Subcutaneous abdominal adipose tissue (tissue), 5 donors: ENCODE results near the gene CACNA1G.

Experiments
- H3K27ac ChIP-seq: one replicate; pipeline ENCODE4 v1.7.0; 2013; ENCODE audit warnings: low read depth, mild to moderate bottlenecking, inconsistent platforms, low read length, moderate library complexity
- H3K27me3 ChIP-seq, 5 donors: one replicate each; pipeline ENCODE4 v1.7.0; 2013; ENCODE audit warnings: low read length in 5 of 5, inconsistent platforms in 1 of 5; ENCODE audit not compliant: control insufficient read depth in 5 of 5, insufficient read depth in 4 of 5
- H3K36me3 ChIP-seq, 5 donors: one replicate each; pipeline ENCODE4 v1.7.0; 2013; ENCODE audit warnings: low read length in 5 of 5; ENCODE audit not compliant: control insufficient read depth in 5 of 5, insufficient read depth in 5 of 5
- H3K4me1 ChIP-seq, 5 donors: one replicate each; pipeline ENCODE4 v1.7.0; 2013; ENCODE audit warnings: low read length in 5 of 5, mild to moderate bottlenecking in 3 of 5, moderate library complexity in 1 of 5; ENCODE audit not compliant: control insufficient read depth in 5 of 5, insufficient read depth in 5 of 5
- H3K4me3 ChIP-seq, 5 donors: one replicate each; pipeline ENCODE4 v1.7.0; 2013; ENCODE audit warnings: low read length in 5 of 5, low read depth in 1 of 5
- H3K9ac ChIP-seq, 5 donors: one replicate each; pipeline ENCODE4 v1.7.0; 2013; ENCODE audit warnings: low read length in 5 of 5, mild to moderate bottlenecking in 4 of 5, moderate library complexity in 3 of 5
- H3K9me3 ChIP-seq, 5 donors: one replicate each; pipeline ENCODE4 v1.7.0; 2013; ENCODE audit warnings: low read length in 5 of 5; ENCODE audit not compliant: control insufficient read depth in 5 of 5
- donor health status: healthy.
- donor health status: healthy.
- donor health status: healthy.
- donor health status: healthy.
- donor health status: healthy.

CACNA1G gene

DNA sequence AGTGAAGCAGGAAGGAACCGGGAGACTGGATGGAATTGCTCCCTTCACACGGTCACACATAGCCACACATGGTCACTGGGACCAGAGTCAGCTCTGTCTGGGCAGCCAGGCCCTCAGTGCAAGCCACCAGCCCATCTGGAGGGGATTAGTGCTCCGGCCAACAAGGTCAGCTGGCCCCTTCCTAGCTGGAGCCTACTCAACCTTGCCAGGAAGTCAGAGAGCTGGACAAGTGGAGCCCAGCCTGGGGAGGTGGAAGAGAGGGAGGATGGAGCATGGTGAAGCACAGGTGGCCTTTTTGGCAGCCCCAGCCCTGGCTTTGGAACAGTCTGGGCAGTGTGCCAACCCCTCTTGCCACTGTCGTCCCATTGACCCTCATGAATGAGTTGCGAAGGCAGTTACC lies 3.7 kb upstream of the CACNA1G start:
- Histone ChIP-seq H3K27ac (no peak overlapping the region), H3K36me3 (peaks cover 0 to 14% (median 11%) of the 10 kb centered on the region in 5 donors), H3K27me3 (peaks cover 15 to 39% (median 25%) of the 10 kb centered on the region in 5 donors), H3K4me3 (no peak overlapping the region), H3K4me1 (peaks cover 0 to 30% (median 26%) of the 10 kb centered on the region in 5 donors), H3K9ac (no peak overlapping the region), H3K9me3 (no peaks in the 10 kb centered on the region)

GRCh38 chr17:50557630-50558029 lies 2.9 kb upstream of the CACNA1G start:
- H3K9ac ChIP-seq: no peak overlapping the region
- peaks cover 0 to 14% (median 11%) of the 10 kb centered on the region in 5 donors for H3K36me3 ChIP-seq
- no peak overlapping the region for H3K4me3 ChIP-seq
- H3K4me1 ChIP-seq: peaks cover 0 to 34% (median 26%) of the 10 kb centered on the region in 5 donors
- no peak overlapping the region for H3K27ac ChIP-seq
- no peaks in the 10 kb centered on the region for H3K9me3 ChIP-seq
- peaks cover 20 to 45% (median 31%) of the 10 kb centered on the region in 5 donors for H3K27me3 ChIP-seq

DNA sequence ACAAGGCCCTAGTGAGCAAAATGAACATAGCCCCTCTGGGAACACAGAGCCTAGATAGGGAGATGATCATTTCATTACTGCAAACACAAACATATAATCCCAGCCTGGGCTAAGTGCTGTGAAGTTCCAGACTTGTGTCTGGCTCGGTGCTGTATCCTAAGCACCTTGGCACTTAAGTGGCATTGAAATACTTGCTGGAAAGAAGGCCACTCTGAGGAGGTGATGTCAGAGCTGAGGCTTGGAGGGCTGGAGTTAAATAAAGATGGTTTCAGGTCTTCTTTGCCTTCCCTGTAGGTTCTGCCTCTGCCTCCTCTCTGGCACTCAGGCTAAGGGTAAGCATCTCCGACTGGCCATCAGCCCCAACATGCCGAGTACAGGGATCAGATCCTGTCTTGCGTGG lies 2.4 kb upstream of the CACNA1G start:
- Histone ChIP-seq H3K9ac (no peak overlapping the region), H3K27ac (no peak overlapping the region), H3K4me3 (no peak overlapping the region), H3K36me3 (peaks cover 0 to 14% (median 11%) of the 10 kb centered on the region in 5 donors), H3K9me3 (no peaks in the 10 kb centered on the region), H3K27me3 (peaks cover 24 to 49% (median 36%) of the 10 kb centered on the region in 5 donors), H3K4me1 (peaks cover 0 to 34% (median 26%) of the 10 kb centered on the region in 5 donors)

- no peak overlapping the region for H3K9ac ChIP-seq
- no peak overlapping the region for H3K27ac ChIP-seq
- peaks cover 0 to 34% (median 26%) of the 10 kb centered on the region in 5 donors for H3K4me1 ChIP-seq
- peaks cover 0 to 14% (median 11%) of the 10 kb centered on the region in 5 donors for H3K36me3 ChIP-seq
- H3K27me3 ChIP-seq: peaks cover 28 to 54% (median 41%) of the 10 kb centered on the region in 5 donors
- H3K9me3 ChIP-seq: no peaks in the 10 kb centered on the region
- no peak overlapping the region for H3K4me3 ChIP-seq
These were observed 2.0 kb upstream of the CACNA1G start for GRCh38 chr17:50558581-50558940.

GRCh38 chr17:50558941-50559614 lies 1.4 kb upstream of the CACNA1G start:
- Histone ChIP-seq H3K9me3 (no peaks in the 10 kb centered on the region), H3K27ac (no peak overlapping the region), H3K4me1 (peaks cover 0 to 34% (median 26%) of the 10 kb centered on the region in 5 donors), H3K36me3 (peaks cover 0 to 14% (median 11%) of the 10 kb centered on the region in 5 donors), H3K9ac (no peak overlapping the region), H3K27me3 (peaks cover 31 to 59% (median 43%) of the 10 kb centered on the region in 5 donors), H3K4me3 (peak overlapping the region; percentile 11 to 64 (median 55))

- Histone ChIP-seq H3K4me1 (peaks cover 0 to 36% (median 29%) of the 10 kb centered on the region in 5 donors), H3K27me3 (peaks cover 31 to 62% (median 44%) of the 10 kb centered on the region in 5 donors), H3K9me3 (no peaks in the 10 kb centered on the region), H3K9ac (peak overlapping the region in 1 of 5 donors; percentile 43), H3K36me3 (peaks cover 0 to 11% (median 10%) of the 10 kb centered on the region in 5 donors), H3K4me3 (peak overlapping the region; percentile 29 to 64 (median 55)), H3K27ac (no peak overlapping the region)
These were observed 786 bp upstream of the CACNA1G start for GRCh38 chr17:50559674-50560184.

DNA sequence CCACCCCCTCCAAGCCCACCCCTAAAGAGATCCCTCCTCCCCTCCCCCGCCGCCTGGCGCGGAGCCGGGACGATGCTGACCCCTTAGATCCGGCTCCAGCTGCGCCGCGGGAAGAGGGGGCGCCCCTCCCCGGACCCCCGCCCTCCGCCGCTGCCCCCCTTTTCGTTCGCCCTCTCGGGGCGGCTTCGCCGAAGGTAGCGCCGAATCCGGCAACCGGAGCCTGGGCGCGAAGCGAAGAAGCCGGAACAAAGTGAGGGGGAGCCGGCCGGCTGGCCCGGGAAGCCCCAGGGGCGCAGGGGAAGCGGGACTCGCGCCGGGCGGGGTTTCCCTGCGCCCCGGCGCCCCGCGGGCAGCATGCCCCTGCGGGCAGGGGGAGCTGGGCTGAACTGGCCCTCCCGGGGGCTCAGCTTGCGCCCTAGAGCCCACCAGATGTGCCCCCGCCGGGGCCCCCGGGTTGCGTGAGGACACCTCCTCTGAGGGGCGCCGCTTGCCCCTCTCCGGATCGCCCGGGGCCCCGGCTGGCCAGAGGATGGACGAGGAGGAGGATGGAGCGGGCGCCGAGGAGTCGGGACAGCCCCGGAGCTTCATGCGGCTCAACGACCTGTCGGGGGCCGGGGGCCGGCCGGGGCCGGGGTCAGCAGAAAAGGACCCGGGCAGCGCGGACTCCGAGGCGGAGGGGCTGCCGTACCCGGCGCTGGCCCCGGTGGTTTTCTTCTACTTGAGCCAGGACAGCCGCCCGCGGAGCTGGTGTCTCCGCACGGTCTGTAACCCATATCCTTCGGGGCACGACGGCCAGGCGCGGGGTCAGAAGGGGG lies 623 bp downstream of the CACNA1G start:
- Histone ChIP-seq H3K4me3 (peak overlapping the region in 2 of 5 donors; percentile 47 to 55), H3K9ac (no peak overlapping the region), H3K9me3 (no peaks in the 10 kb centered on the region), H3K27ac (no peak overlapping the region), H3K36me3 (peaks cover 0 to under 1% (median 0%) of the 10 kb centered on the region in 5 donors), H3K4me1 (peaks cover 0 to 46% (median 30%) of the 10 kb centered on the region in 5 donors), H3K27me3 (peaks cover 40 to 74% (median 52%) of the 10 kb centered on the region in 5 donors)

GRCh38 chr17:50561746-50562141 lies 1.2 kb downstream of the CACNA1G start:
- peaks cover 0 to 46% (median 30%) of the 10 kb centered on the region in 5 donors for H3K4me1 ChIP-seq
- no peak overlapping the region for H3K27ac ChIP-seq
- no peaks in the 10 kb centered on the region for H3K36me3 ChIP-seq

DNA sequence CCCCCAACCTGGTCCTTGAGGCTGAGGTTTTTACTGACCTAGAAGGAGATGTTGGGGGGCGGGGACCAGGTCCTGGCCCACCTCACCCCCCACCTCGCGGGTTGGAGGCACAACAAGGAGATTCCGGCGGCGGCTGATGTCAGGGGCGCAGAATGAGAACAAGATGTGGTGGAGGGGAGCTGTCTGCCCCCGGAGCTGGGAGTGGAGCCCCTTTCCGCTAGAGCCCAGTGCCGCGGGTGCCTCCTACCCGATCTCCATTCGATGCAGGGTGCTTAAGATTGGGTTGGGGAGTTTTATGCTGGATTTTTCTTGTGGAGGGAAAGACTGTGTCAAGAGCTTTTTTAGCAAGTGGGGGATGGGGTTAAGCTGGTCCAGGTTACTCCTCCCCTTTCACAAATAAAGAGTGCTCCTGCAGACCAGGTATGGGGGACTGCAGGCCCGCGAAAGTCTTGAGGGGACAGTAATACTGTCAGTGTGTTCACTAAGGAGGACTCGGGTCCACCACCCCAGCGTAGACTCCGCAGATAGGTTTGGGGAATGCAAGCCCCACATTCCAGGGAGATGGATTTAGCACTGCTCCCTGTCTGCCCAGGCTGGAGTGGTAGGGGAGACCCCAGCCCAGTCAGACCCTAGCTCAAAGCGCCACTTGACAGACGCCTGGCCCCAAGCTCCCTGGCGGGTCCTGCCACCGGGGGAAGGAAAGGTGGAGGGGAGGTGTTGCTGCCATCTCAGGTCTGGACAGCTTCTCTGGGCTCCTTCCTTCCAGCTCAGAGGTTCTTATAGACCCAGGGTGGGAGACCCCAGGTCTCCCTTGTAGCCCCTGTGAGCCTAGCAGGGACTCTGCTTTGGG lies 2.0 kb downstream of the CACNA1G start:
- Histone ChIP-seq H3K4me1 (peaks cover 0 to 46% (median 30%) of the 10 kb centered on the region in 5 donors), H3K27ac (no peak overlapping the region), H3K36me3 (no peaks in the 10 kb centered on the region), H3K9ac (no peak overlapping the region), H3K9me3 (no peaks in the 10 kb centered on the region), H3K4me3 (no peak overlapping the region), H3K27me3 (peaks cover 35 to 75% (median 58%) of the 10 kb centered on the region in 5 donors)

More at GRCh38 chr17:50561746-50562141, 1.2 kb downstream of the CACNA1G start:
- Histone ChIP-seq H3K27me3 (peaks cover 40 to 77% (median 58%) of the 10 kb centered on the region in 5 donors), H3K4me3 (no peak overlapping the region), H3K9ac (no peak overlapping the region), H3K9me3 (no peaks in the 10 kb centered on the region)
